ENCODE measurements around the gene TRABD.

TRABD gene

DNA sequence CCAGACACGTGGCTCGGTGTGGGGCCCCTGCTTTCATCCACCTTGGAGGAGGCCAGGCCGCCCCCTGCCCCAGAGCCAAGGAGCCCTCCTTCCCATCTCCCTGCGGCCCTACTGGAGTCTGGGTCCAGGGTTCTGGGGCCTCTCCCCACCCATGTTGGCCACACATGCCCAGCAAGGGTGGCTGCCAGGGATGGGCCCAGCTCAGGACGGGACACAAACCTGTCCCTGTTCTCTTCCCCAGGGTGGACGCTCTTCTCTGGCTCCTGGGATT, 10.6 kb upstream of the TRABD start:
- DNase-seq (ENCODE audit: low spot score): no peak

DNA sequence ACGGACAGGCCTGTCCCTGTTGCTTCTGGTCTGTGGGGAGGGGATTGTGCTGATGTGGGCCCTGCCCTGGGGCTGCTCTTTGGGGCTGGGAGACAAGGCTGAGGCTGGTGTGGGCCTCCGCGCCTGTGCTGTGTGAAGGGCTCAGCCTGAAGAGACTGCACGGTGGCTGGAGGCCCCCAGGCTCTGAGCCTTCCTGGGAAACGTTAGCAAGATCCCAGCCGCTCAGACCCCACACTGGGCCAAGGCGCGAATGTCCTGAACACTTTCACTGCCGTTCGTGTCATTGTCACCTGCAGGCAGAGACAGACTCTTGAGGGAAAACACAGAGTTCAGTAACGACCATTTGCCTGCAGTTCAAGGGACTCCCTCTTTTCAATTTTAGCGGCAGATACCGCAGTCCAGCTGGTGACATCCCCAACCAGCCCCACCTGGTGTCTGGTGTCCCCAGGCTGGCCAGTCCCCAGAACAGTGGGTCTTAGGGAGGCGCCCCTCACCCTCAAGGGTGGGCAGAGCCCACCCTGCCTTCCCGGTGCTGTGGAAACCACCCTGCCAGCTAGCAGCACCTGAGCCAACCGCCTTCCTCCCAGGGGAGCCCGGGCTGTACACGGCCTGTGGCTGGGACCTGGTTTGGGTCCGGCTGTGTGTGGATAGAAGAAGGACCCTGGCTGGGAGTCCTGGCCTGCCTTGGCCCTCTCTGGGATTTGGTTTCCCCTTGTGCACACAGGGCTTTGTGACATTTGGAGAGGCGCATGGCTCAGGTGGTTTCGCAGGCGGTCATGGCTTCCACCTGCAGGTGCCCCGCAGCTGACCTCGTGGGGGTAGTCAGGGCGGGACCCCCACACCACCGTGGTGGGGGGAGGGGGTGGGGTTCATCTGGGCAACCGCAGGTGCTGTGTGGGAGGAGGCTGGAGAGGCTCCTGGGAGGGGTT, 9.5 kb upstream of the TRABD start:
- no peak for DNase-seq (ENCODE audit: low spot score)

- DNase-seq (ENCODE audit: low spot score): no peak
Observed at GRCh38 chr22:50176850-50177536, 8.7 kb upstream of the TRABD start.

DNA sequence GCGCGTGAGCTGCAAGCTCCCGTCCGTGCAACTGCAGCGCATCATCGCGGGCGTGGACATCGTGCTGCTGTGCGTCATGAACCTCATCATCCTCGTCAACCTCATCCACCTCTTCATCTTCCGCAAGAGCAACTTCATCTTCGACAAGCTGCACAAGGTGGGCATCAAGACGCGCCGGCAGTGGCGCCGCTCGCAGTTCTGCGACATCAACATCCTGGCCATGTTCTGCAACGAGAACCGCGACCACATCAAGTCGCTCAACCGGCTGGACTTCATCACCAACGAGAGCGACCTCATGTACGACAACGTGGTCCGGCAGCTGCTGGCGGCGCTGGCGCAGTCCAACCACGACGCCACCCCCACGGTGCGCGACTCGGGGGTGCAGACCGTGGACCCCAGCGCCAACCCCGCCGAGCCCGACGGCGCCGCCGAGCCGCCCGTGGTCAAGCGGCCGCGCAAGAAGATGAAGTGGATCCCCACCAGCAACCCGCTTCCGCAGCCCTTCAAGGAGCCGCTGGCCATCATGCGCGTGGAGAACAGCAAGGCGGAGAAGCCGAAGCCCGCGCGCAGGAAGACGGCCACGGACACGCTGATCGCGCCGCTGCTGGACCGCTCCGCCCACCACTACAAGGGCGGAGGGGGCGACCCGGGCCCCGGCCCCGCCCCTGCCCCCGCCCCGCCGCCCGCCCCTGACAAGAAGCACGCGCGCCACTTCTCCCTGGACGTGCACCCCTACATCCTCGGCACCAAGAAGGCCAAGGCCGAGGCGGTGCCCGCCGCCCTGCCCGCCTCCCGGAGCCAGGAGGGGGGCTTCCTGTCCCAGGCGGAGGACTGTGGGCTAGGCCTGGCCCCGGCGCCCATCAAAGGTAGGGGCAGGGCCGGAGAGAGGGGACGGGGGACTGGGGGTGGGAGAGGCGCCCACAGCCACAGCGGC, 7.9 kb upstream of the TRABD start:
- DNase-seq (ENCODE audit: low spot score): no peak

- DNase-seq (ENCODE audit: low spot score): no peak
Observed at GRCh38 chr22:50178471-50178864, 7.2 kb upstream of the TRABD start.

DNA sequence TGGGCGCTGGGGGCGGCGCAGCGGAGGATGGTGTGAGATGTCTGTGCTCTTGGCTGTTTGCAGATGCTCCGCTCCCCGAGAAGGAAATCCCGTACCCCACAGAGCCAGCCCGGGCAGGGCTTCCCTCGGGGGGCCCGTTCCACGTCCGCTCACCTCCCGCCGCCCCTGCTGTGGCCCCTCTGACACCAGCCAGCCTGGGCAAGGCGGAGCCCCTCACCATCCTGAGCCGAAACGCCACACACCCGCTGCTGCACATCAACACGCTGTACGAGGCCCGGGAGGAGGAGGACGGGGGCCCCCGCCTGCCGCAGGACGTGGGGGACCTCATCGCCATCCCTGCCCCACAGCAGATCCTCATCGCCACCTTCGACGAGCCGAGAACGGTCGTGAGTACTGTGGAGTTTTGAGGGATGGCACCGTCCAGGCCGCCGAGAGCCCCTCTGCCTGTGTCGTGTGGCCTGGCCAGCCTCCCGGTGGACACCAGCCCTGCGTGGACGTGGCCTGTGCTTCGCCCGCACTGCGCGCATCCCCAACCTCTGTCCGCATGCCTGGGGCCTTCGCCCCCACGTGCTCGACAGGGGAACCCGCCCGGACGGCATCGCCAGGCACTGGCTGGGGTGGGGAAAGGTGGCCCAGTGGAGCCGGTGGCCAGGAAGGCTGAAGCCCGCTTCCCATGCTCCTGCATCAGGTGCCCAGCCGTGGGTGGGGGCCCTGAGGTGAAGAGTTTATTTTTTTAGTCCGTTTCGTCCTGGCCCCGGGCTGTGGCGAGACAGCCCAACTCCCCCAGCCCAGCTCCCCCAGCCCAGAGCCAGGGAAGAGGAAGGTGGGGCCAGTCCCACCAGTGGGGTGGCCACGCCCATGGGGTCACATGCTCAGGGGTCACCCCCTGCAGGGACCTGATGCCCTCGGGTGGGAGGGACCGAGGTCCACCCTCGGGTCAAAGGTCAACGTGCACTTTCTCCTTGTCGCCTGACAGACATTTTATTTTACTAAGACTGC, 6.5 kb upstream of the TRABD start:
- no peak for DNase-seq (ENCODE audit: low spot score)

GRCh38 chr22:50179937-50180726, 5.6 kb upstream of the TRABD start:
- no peak for DNase-seq (ENCODE audit: low spot score)

DNA sequence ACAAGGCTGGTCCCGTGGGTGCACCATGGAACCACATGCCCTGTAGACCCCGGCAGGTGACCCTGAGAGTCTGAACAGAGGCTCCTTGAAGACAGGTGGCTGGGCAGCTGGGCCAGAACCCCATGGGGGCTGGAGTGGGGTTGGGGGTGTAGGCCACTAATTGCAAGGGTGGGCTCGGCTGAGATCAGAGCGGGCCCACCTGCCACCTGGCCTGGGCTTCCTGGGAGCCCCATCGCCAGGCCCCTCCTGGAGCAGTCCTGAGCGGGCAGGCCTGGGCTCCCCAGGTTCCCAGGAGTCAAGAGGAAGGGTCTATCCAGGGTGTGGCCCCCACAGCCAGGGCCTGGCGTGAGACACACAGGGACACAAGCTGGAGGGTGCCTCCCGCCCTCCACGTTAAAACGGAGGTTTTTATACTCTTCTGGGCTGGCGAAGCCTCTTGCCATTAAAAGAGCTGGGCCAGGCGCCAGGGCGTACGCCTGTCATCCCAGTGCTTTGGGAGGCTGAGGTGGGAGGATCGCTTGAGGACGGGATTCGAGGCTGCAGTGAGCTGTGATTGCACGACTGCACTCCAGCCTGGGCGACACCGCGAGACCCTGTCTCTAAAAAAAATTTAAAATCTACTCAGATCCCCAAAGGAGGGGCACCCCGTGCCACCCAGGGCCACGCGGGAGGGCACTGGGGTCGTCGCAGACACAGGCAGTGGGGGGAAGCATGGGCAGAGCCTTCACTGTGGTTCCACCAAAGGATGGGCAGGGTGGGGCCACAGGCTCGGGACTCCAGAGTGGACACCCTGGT, 4.8 kb upstream of the TRABD start:
- no peak for DNase-seq (ENCODE audit: low spot score)

- DNase-seq (ENCODE audit: low spot score): no peak
Observed at GRCh38 chr22:50182176-50183081, 3.3 kb upstream of the TRABD start.

GRCh38 chr22:50183141-50183971, 2.4 kb upstream of the TRABD start:
- no peak for DNase-seq (ENCODE audit: low spot score)

DNA sequence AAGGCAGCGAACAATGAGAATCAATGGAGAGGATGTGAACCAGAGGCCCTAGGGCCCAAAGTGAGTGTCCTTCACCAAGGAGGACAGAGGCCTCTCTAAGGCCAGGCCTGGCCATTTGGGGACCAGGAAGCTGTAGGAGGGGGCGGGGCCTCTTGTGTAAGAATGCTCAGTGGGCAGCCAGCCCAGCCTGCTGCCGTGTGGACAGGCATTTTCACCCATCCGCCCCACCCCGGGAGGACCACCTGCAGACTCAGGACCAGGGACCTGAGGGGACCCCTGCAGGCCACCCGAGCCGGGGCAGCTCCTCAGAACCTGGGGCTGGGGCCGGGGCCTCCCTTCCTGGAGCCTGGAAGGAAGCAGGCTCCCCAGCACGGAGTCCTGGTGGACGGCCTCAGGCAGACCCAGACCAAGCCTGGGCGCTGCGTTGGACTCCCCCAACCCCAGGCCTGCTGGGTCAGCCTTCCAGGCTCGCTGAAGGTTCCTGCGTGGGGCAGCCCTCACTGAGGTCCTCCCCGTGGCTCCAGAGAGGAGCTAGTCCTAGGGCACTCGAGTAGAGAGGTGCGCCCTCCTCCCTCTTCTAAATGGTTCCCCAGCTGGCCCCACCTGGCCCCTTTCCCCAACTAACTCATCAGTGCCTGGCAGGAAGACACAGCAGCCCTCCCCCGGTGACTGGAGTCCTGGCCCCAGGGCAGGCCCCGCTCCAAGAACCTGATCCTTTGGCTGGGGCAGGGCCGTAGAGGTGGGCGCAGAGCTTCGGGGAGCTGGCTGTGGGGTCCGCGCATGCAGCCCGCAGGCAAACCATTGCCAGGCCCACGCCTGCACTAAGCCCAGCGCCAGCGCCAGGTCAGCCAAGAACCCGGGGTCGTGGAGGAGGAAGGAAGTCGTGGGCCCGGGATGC, 1.5 kb upstream of the TRABD start:
- peak; percentile 32 for DNase-seq (ENCODE audit: low spot score)

GRCh38 chr22:50184902-50185374, 775 bp upstream of the TRABD start:
- no peak for DNase-seq (ENCODE audit: low spot score)

DNA sequence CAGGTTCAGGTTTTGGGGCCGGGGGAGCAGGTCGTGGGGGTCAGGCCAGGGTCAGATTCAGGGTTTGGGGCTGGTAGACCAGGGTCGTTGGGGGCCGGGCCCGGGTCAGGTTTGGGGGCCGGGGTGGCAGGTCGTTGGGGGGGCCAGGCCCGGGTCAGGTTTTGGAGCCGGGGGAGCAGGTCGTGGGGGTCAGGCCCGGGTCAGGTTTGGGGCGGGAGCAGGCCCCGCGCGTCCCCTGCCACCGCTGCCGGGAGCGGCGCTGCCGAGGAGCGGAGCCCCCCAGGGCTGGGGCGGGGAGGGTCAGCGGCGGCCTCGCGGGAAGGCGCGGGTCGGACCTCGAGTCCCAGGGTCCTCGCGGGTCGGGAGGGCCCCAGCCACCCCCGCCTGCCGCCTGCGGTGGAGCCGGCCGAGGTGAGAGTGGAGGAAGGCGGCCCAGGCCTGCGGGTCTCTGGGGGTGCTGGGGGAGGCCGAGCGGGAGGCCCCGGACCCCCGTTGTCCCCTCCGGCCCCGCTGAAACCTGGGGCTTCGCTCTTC, 535 bp downstream of the TRABD start:
- no peak for DNase-seq (ENCODE audit: low spot score)

GRCh38 chr22:50186761-50187523, 1.2 kb downstream of the TRABD start:
- DNase-seq (ENCODE audit: low spot score): peak; percentile 42

DNA sequence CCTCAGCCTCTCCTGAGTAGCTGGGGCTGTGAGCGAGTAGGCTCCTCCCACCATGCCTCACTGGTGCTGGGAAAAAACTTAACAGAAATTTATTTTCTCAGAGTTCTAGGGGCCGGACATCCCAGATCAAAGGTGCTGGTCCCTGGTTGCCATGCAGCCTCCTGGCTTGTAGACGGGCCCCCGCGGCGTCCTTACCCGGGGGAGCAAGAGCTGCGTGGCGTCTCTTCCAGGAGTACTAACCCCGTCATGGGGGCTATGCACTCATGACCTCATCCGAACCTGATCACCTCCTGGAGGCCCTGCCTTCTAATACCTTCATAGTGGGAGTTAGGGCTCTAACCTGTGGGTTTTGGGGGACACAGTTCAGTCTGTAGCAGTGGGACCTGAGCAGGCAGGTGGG, 2.6 kb downstream of the TRABD start:
- DNase-seq (ENCODE audit: low spot score): no peak

All from RKO (cell line).